Hepatocyte (in vitro differentiated cells): ENCODE data around the gene RECK. TPM values are rescaled to one million over a fixed set of nuclear protein-coding genes. Genes with fewer than 3 reads are reported as not detected.

Experiments
- DNase-seq: peaks from one replicate; pipeline ENCODE4 v3.0.0-alpha.2; 2016; ENCODE audit warnings: low spot score
- H2AFZ ChIP-seq: fragments of 200-600 bp; sonication (generic); 2 replicates; pipeline ENCODE4 v1.6.0; 2016; ENCODE audit warnings: antibody characterized with exemption, mild to moderate bottlenecking
- H3K27ac ChIP-seq: fragments of 200-600 bp; sonication (generic); 2 replicates; pipeline ENCODE4 v1.5.1; 2016; ENCODE audit warnings: mild to moderate bottlenecking
- H3K27me3 ChIP-seq: fragments of 200-600 bp; sonication (generic); 2 replicates; pipeline ENCODE4 v1.6.1; 2016
- H3K36me3 ChIP-seq: fragments of 200-600 bp; sonication (generic); replicated peaks from 2 replicates; pipeline ENCODE4 v1.5.1; 2016; ENCODE audit warnings: low read depth; ENCODE audit not compliant: insufficient read depth
- H3K4me1 ChIP-seq: fragments of 200-600 bp; sonication (generic); 2 replicates; pipeline ENCODE4 v1.5.1; 2016; ENCODE audit warnings: mild to moderate bottlenecking, moderate library complexity; ENCODE audit not compliant: insufficient read depth
- H3K4me2 ChIP-seq: fragments of 200-600 bp; sonication (generic); 2 replicates; pipeline ENCODE4 v1.6.0; 2016
- H3K4me3 ChIP-seq: fragments of 200-600 bp; sonication (generic); 2 replicates; pipeline ENCODE4 v1.5.1; 2016; ENCODE audit warnings: mild to moderate bottlenecking
- H3K79me2 ChIP-seq: fragments of 200-600 bp; sonication (generic); 2 replicates; pipeline ENCODE4 v1.6.0; 2017; ENCODE audit warnings: mild to moderate bottlenecking
- H3K9me2 ChIP-seq: fragments of 200-600 bp; sonication (generic); replicated peaks from 2 replicates; pipeline ENCODE4 v1.6.0; 2017; ENCODE audit warnings: mild to moderate bottlenecking; ENCODE audit not compliant: insufficient read depth
- H3K9me3 ChIP-seq: fragments of 200-600 bp; sonication (generic); 2 replicates; pipeline ENCODE4 v1.5.1; 2016; ENCODE audit warnings: low read depth, mild to moderate bottlenecking
- H4K20me1 ChIP-seq: fragments of 200-600 bp; sonication (generic); 2 replicates; pipeline ENCODE4 v1.6.0; 2016; ENCODE audit warnings: mild to moderate bottlenecking; ENCODE audit not compliant: insufficient read depth, poor library complexity, severe bottlenecking
- EZH2 ChIP-seq: fragments of 200-600 bp; sonication (generic); IDR thresholded peaks from 2 replicates; pipeline ENCODE4 v1.6.1; 2016; ENCODE audit warnings: antibody characterized with exemption, mild to moderate bottlenecking, borderline replicate concordance
- EZH2phosphoT487 ChIP-seq: fragments of 200-600 bp; sonication (generic); IDR thresholded peaks from one replicate; pipeline ENCODE4 v1.6.1; 2018; ENCODE audit warnings: antibody characterized with exemption, mild to moderate bottlenecking, low read depth, moderate library complexity; ENCODE audit not compliant: unreplicated experiment, severe bottlenecking
- WGBS: methylation state at CpG from one replicate; pipeline ENCODE4 v1.1.6; 2016; ENCODE audit warnings: low lambda C conversion rate; ENCODE audit errors: missing lambda C conversion rate; 5-methylcytosine and 5-hydroxymethylcytosine counted together
- polyA plus RNA-seq: library from polyadenylated mRNA; unstranded; fragments of >200 nt; fragmentation: Nextera tagmentation; extraction: Ambion mirVana; gene quantifications from 2 replicates; pipeline ENCODE4 v1.2.1, GENCODE V29; 2016
- total RNA-seq: library from RNA; depleted of rRNA; stranded (reverse); fragments of >200 nt; gene quantifications from 2 replicates; pipeline ENCODE4 v1.2.3, GENCODE V29; 2014
- TF ChIP-seq, protein P1 (sequence below): fragments of 200-600 bp; sonication (generic); IDR thresholded peaks from 2 replicates; pipeline ENCODE4 v1.5.1; 2016; ENCODE audit warnings: antibody characterized with exemption, mild to moderate bottlenecking; ENCODE audit not compliant: poor library complexity

RECK gene
- total and polyA plus RNA-seq, 2 experiments from 2014 or later = 13.5 to 15.3 TPM

DNA sequence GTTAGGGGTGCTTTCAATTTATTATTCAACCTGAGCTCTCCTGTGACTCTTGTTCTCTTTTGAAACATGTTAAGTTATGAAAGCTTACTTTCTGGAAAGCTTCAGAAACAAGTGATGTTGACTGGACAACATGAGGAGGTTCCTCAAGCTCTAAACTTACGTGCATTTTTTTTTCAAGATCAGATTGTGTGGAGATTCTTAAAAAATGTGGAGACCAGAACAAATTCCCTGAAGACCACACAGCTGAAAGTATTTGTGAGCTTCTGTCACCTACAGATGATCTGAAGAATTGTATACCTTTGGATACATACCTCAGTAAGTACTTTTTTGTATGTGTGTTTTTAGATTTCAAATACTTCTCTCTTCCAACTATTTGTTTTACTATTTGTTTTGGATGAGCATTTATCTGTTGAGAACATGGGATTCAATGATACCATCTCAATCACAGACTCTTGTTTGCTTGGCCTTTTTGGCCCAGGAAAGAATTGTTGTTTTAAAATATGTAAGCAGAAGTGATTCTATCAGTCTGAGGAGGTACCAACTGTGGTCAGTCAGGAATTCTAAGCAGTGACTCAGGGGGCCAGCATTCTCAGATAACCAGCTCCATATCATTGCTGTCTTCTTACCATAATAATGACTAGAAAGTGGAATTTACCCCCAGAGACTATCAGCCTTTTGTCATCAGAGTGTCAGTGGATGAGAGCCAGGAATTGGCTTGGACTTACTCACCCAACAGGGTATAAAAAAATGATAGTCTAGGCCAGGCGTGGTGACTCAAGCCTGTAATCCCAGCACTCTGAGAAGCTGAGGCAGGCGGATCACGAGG is 65.4 kb downstream of the RECK start:
- TF ChIP-seq EZH2phosphoT487 (no peak), EZH2 (no peak)
- TF ChIP-seq, protein P1, sequence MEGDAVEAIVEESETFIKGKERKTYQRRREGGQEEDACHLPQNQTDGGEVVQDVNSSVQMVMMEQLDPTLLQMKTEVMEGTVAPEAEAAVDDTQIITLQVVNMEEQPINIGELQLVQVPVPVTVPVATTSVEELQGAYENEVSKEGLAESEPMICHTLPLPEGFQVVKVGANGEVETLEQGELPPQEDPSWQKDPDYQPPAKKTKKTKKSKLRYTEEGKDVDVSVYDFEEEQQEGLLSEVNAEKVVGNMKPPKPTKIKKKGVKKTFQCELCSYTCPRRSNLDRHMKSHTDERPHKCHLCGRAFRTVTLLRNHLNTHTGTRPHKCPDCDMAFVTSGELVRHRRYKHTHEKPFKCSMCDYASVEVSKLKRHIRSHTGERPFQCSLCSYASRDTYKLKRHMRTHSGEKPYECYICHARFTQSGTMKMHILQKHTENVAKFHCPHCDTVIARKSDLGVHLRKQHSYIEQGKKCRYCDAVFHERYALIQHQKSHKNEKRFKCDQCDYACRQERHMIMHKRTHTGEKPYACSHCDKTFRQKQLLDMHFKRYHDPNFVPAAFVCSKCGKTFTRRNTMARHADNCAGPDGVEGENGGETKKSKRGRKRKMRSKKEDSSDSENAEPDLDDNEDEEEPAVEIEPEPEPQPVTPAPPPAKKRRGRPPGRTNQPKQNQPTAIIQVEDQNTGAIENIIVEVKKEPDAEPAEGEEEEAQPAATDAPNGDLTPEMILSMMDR = no peak
- no peak overlapping the region for H3K4me2 ChIP-seq
- no peaks in the 10 kb centered on the region for H4K20me1 ChIP-seq
- H3K4me3 ChIP-seq = no peak overlapping the region
- WGBS = 59% methylated on average over 4 of the region's 4 CpGs
- peaks cover 4% of the 10 kb centered on the region for H3K4me1 ChIP-seq
- no peak overlapping the region for H2AFZ ChIP-seq
- no peaks in the 10 kb centered on the region for H3K79me2 ChIP-seq
- peak overlapping the region; percentile 62 for H3K27ac ChIP-seq
- no peaks in the 10 kb centered on the region for H3K9me3 ChIP-seq
- no peaks in the 10 kb centered on the region for H3K27me3 ChIP-seq
- H3K36me3 ChIP-seq = no peaks in the 10 kb centered on the region
- DNase-seq = peak; percentile 59
- H3K9me2 ChIP-seq = no peaks in the 10 kb centered on the region

DNA sequence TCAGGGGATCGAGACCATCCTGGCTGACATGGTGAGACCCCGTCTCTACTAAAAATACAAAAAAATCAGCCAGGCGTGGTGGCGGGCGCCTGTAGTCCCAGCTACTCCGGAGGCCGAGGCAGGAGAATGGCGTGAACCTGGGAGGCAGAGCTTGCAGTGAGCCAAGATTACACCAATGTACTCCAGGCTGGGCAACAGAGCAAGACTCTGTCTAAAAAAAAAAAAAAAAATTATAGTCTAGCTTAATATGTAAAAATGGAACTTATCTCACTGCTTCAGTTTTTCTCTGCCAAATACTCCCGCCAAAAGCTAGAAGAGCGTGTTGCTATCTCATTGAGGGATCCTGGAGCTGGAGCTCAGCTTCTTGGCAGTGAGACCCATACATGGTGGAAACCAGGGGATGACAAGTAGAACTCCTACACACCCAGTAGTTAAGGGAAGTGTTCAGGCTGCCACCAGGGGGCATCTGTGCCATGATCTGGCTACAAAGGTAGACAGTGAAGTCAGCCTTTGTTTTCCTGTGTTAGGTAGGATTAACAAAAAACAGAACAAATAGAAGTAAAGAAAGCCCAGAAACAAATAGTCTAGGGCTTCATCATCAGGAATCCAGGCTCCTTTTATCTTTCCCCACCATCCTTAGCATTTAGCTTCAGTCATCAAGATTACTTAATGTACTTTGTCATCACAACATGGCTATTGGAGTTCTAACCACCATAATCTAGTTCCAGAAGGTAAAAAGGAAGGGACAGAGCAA is 66.2 kb downstream of the RECK start:
- 85% methylated on average over 10 of the region's 10 CpGs for WGBS
- peak overlapping the region; percentile 3 for H2AFZ ChIP-seq
- H4K20me1 ChIP-seq = no peaks in the 10 kb centered on the region
- no peak overlapping the region for H3K4me2 ChIP-seq
- TF ChIP-seq EZH2phosphoT487 (no peak), EZH2 (no peak)
- TF ChIP-seq, protein P1 = peak; percentile 62
- no peaks in the 10 kb centered on the region for H3K9me2 ChIP-seq
- DNase-seq = peak; percentile 80
- no peaks in the 10 kb centered on the region for H3K27me3 ChIP-seq
- H3K4me1 ChIP-seq = peaks cover 4% of the 10 kb centered on the region
- no peaks in the 10 kb centered on the region for H3K79me2 ChIP-seq
- no peaks in the 10 kb centered on the region for H3K9me3 ChIP-seq
- peak overlapping the region; percentile 54 for H3K27ac ChIP-seq
- H3K4me3 ChIP-seq = no peak overlapping the region
- no peaks in the 10 kb centered on the region for H3K36me3 ChIP-seq

DNA sequence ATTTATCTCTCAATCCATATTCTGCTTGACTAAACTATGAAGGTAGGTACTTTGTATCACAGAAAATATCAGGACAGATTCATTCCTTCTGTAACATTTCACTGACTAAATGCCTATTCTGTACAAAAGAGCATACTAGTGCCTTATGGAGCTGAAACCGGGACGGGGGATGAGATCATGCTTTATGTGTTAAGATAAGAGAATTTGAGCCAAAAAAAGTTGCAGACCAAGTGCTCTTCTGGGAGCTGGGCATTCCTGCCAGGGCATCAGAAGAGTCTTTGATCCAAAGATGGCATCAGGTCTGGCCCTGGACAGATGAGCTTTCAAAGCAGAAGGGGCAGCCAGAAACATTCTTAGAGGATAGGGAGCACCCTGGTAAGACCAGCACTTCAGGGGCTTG is 72.4 kb downstream of the RECK start:
- Histone ChIP-seq H3K79me2 (no peaks in the 10 kb centered on the region), H3K4me1 (no peaks in the 10 kb centered on the region), H3K27ac (no peak overlapping the region), H3K9me3 (no peaks in the 10 kb centered on the region), H3K4me2 (no peak overlapping the region), H2AFZ (no peak overlapping the region), H3K4me3 (no peak overlapping the region), H3K9me2 (no peaks in the 10 kb centered on the region), H3K27me3 (no peaks in the 10 kb centered on the region), H3K36me3 (no peaks in the 10 kb centered on the region), H4K20me1 (no peaks in the 10 kb centered on the region)
- no peak for TF ChIP-seq EZH2
- TF ChIP-seq, protein P1 = no peak
- no peak for TF ChIP-seq EZH2phosphoT487
- DNase-seq = no peak
- WGBS = 69% methylated on average over 2 of the region's 2 CpGs
